ENCODE measurements around the gene CRAT.

Gene CRAT

DNA sequence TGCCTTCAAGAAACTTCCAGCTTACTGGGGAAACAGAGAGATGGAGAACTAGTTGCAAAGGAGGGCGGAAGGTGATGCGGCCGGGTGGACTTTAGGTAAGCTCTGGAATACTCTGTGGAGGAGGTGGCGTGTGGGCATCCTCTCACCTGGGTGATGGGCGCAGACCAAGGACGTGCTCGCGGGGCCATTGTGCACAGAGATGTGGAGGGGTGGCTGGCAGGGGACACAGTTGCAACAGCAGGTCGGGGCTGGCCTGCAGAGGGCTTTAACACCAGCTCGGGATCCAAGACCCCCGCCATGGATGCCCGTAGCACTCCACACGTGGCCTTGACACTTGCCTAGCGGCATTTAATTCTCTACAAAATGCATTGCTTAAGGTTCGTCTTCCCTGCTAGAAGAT is 40.9 kb upstream of the CRAT start:
- TF ChIP-seq TAF1 (IDR thresholded peaks at IDR 0.05; ENCODE audit: low read depth), result no peak
- TF ChIP-seq, protein P1, sequence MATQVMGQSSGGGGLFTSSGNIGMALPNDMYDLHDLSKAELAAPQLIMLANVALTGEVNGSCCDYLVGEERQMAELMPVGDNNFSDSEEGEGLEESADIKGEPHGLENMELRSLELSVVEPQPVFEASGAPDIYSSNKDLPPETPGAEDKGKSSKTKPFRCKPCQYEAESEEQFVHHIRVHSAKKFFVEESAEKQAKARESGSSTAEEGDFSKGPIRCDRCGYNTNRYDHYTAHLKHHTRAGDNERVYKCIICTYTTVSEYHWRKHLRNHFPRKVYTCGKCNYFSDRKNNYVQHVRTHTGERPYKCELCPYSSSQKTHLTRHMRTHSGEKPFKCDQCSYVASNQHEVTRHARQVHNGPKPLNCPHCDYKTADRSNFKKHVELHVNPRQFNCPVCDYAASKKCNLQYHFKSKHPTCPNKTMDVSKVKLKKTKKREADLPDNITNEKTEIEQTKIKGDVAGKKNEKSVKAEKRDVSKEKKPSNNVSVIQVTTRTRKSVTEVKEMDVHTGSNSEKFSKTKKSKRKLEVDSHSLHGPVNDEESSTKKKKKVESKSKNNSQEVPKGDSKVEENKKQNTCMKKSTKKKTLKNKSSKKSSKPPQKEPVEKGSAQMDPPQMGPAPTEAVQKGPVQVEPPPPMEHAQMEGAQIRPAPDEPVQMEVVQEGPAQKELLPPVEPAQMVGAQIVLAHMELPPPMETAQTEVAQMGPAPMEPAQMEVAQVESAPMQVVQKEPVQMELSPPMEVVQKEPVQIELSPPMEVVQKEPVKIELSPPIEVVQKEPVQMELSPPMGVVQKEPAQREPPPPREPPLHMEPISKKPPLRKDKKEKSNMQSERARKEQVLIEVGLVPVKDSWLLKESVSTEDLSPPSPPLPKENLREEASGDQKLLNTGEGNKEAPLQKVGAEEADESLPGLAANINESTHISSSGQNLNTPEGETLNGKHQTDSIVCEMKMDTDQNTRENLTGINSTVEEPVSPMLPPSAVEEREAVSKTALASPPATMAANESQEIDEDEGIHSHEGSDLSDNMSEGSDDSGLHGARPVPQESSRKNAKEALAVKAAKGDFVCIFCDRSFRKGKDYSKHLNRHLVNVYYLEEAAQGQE (IDR thresholded peaks at IDR 0.05; ENCODE audit: low read depth), result no peak
- TF ChIP-seq CEBPB (IDR thresholded peaks at IDR 0.05), result no peak
- TF ChIP-seq, protein P2, sequence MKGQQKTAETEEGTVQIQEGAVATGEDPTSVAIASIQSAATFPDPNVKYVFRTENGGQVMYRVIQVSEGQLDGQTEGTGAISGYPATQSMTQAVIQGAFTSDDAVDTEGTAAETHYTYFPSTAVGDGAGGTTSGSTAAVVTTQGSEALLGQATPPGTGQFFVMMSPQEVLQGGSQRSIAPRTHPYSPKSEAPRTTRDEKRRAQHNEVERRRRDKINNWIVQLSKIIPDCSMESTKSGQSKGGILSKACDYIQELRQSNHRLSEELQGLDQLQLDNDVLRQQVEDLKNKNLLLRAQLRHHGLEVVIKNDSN (IDR thresholded peaks at IDR 0.05), result no peak
- TF ChIP-seq CREB1 (IDR thresholded peaks at IDR 0.05; ENCODE audit: low read depth), result no peak
- TF ChIP-seq TCF12 (IDR thresholded peaks at IDR 0.05; ENCODE audit: low read depth), result no peak
- TF ChIP-seq FOXM1 (IDR thresholded peaks at IDR 0.05; ENCODE audit: borderline replicate concordance, low read depth), result no peak
- TF ChIP-seq, protein P3, sequence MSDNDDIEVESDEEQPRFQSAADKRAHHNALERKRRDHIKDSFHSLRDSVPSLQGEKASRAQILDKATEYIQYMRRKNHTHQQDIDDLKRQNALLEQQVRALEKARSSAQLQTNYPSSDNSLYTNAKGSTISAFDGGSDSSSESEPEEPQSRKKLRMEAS (IDR thresholded peaks at IDR 0.05), result no peak
- no peak for TF ChIP-seq RAD21 (IDR thresholded peaks at IDR 0.05; ENCODE audit: low read depth)
- TF ChIP-seq EGR1 (IDR thresholded peaks at IDR 0.05), result no peak
- no peak for TF ChIP-seq TEAD4 (IDR thresholded peaks at IDR 0.05)
- no peak for TF ChIP-seq EP300 (IDR thresholded peaks at IDR 0.05; ENCODE audit: borderline replicate concordance)
- TF ChIP-seq NFIC (IDR thresholded peaks at IDR 0.05), result no peak
- no peak for TF ChIP-seq ZBTB7A (IDR thresholded peaks at IDR 0.05; ENCODE audit: low read depth)
- TF ChIP-seq YY1 (IDR thresholded peaks at IDR 0.05; ENCODE audit: low read depth), result no peak

DNA sequence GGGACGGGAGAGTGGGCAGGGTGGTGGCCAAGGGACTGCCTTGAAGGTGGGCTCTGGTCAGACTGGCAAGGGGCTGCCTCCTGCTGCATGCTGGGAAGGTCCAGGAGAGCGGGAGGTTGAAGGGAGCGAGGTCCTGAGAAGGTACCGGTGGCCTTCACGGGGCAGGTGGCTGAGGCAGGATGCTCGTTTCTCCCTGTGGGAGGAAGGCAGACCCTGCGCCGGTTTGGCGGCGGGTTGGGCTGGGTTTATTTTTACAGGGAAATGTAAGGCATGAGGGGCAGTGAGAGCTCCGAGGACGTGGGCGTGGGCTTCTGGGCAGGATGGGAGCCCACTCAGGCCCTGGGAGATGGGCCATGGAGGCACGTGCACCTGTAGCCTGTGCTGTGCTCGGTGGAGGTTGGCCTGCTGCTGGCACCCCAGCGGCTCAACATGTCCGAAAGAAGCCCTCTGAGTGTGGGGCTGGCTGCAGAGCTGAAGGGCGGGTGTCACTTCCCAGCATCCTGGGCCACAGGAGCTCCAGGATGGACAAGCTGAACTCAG is 40.1 kb upstream of the CRAT start:
- TF ChIP-seq, protein P1 (IDR thresholded peaks at IDR 0.05; ENCODE audit: low read depth), result no peak
- TF ChIP-seq, protein P2 (IDR thresholded peaks at IDR 0.05), result no peak
- TF ChIP-seq FOXM1 (IDR thresholded peaks at IDR 0.05; ENCODE audit: borderline replicate concordance, low read depth) (no peak), TAF1 (IDR thresholded peaks at IDR 0.05; ENCODE audit: low read depth) (no peak), TCF12 (IDR thresholded peaks at IDR 0.05; ENCODE audit: low read depth) (no peak), EP300 (IDR thresholded peaks at IDR 0.05; ENCODE audit: borderline replicate concordance) (no peak), NFIC (IDR thresholded peaks at IDR 0.05) (no peak), CEBPB (IDR thresholded peaks at IDR 0.05) (no peak), CREB1 (IDR thresholded peaks at IDR 0.05; ENCODE audit: low read depth) (no peak), RAD21 (IDR thresholded peaks at IDR 0.05; ENCODE audit: low read depth) (no peak), TEAD4 (IDR thresholded peaks at IDR 0.05) (no peak), EGR1 (IDR thresholded peaks at IDR 0.05) (no peak), ZBTB7A (IDR thresholded peaks at IDR 0.05; ENCODE audit: low read depth) (no peak), YY1 (IDR thresholded peaks at IDR 0.05; ENCODE audit: low read depth) (no peak)
- TF ChIP-seq, protein P3 (IDR thresholded peaks at IDR 0.05), result no peak

DNA sequence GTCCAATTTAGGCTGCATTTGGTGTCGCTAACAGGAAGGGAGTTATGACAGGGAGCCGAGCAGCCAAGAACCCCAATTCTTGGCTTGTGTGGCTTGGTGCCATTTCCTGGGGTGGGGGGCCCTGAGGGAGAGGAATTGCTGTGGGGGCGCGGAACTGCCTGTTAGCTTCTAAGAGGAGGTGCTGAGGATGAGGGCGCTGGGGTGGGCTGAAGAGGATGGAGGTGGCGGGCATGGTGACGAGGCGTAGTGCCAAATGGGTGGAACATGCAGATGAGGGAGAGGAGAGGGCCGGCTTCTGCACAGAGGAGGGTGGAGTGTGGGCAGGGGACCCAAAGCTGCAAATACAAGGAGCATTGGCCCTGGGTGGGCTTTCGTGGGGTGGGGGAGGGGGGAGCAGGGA is 39.5 kb upstream of the CRAT start:
- TF ChIP-seq EGR1 (IDR thresholded peaks at IDR 0.05), result no peak
- TF ChIP-seq NFIC (IDR thresholded peaks at IDR 0.05), result peak; percentile 11; the same call in 1 of the 2 replicates

DNA sequence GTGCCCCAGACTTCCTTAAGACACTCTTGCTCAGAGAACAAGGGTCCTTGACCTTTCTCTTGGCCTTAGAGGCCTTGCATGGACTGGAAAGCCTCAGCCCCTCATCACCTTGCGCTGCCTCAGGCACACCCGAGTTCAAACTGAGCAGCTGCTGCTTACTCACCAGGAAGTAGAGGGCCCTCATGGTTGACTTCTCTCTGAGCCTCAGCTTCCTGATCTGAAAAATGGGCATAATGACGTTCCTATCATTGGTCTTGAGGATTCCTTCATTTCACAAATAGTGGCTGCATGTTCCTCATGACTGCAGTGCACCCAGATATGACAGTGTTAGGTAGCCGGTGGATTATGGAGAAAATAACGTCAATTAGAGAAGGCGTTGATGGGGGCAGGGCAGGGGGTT is 38.8 kb upstream of the CRAT start:
- TF ChIP-seq, protein P3 (IDR thresholded peaks at IDR 0.05), result no peak
- no peak for TF ChIP-seq TCF12 (IDR thresholded peaks at IDR 0.05; ENCODE audit: low read depth)
- TF ChIP-seq CEBPB (IDR thresholded peaks at IDR 0.05), result no peak
- TF ChIP-seq ZBTB7A (IDR thresholded peaks at IDR 0.05; ENCODE audit: low read depth), result no peak
- no peak for TF ChIP-seq FOXM1 (IDR thresholded peaks at IDR 0.05; ENCODE audit: borderline replicate concordance, low read depth)
- TF ChIP-seq YY1 (IDR thresholded peaks at IDR 0.05; ENCODE audit: low read depth), result no peak
- no peak for TF ChIP-seq TEAD4 (IDR thresholded peaks at IDR 0.05)
- no peak for TF ChIP-seq RAD21 (IDR thresholded peaks at IDR 0.05; ENCODE audit: low read depth)
- TF ChIP-seq, protein P1 (IDR thresholded peaks at IDR 0.05; ENCODE audit: low read depth), result no peak
- no peak for TF ChIP-seq NFIC (IDR thresholded peaks at IDR 0.05)
- no peak for TF ChIP-seq CREB1 (IDR thresholded peaks at IDR 0.05; ENCODE audit: low read depth)
- no peak for TF ChIP-seq TAF1 (IDR thresholded peaks at IDR 0.05; ENCODE audit: low read depth)
- no peak for TF ChIP-seq EP300 (IDR thresholded peaks at IDR 0.05; ENCODE audit: borderline replicate concordance)
- TF ChIP-seq, protein P2 (IDR thresholded peaks at IDR 0.05), result no peak
- no peak for TF ChIP-seq EGR1 (IDR thresholded peaks at IDR 0.05)

Measured in Ishikawa (cell line).